HEK293 (cell line): ENCODE data around the gene TRAP1.
A peak's percentile ranks its signal among the peaks of the same experiment; 100 is the strongest.

ENCODE experiments used
- CTCF ChIA-PET: fragments of 350-600 bp; formaldehyde crosslinking; extraction: SDS; loops from one replicate; lab custom pipeline; 2021; ENCODE audit warnings: antibody characterized with exemption; lab: Yijun Ruan, JAX
- POLR2A ChIA-PET: fragments of 300-600 bp; formaldehyde crosslinking; extraction: SDS; loops from one replicate; lab custom pipeline; 2020; ENCODE audit warnings: antibody characterized with exemption, inconsistent platforms; lab: Yijun Ruan, JAX
- H3K27ac ChIP-seq: fragments of 200-500 bp; sonication (Bioruptor generic); 2 replicates; pipeline ENCODE4 v1.5.1; 2014; ENCODE audit warnings: low read depth, low read length, control low read depth, inconsistent platforms; ENCODE audit errors: extremely low read depth
- H3K36me3 ChIP-seq, 2 experiments: fragments of 200-500 bp in 1 of 2; sonication (Bioruptor generic) in 1 of 2; 1 replicate in 1 of 2; 2 replicates in 1 of 2; pipeline ENCODE4 v1.5.1; 2014 to 2017; ENCODE audit warnings: inconsistent platforms in 2 of 2, low read length in 2 of 2; ENCODE audit not compliant: control insufficient read depth in 2 of 2, insufficient read depth in 1 of 2
- H3K4me1 ChIP-seq: fragments of 200-500 bp; sonication (Bioruptor generic); 2 replicates; pipeline ENCODE4 v1.5.1; 2014; ENCODE audit warnings: mild to moderate bottlenecking, low read length, inconsistent platforms; ENCODE audit not compliant: control insufficient read depth, insufficient read depth
- H3K4me3 ChIP-seq: 2 replicates; pipeline ENCODE4 v1.5.1; 2011; ENCODE audit warnings: low read depth, mild to moderate bottlenecking, control low read depth, low read length, moderate library complexity
- H3K9me3 ChIP-seq: fragments of 200-500 bp; sonication (Bioruptor generic); 2 replicates; pipeline ENCODE4 v1.5.1; 2014; ENCODE audit warnings: low read depth, low read length, inconsistent platforms; ENCODE audit not compliant: control insufficient read depth, insufficient read depth
- BCL11A ChIP-seq: fragments of 450-650 bp; formaldehyde crosslinking; IDR thresholded peaks from 2 replicates; pipeline ENCODE4 v1.5.1; 2016; ENCODE audit warnings: low read depth, missing biosample characterization, missing genetic modification characterization
- IKZF3 ChIP-seq: fragments of 450-650 bp; IDR thresholded peaks from 2 replicates; pipeline ENCODE4 v1.5.0; 2018; ENCODE audit warnings: missing biosample characterization, mild to moderate bottlenecking, missing genetic modification characterization, moderate library complexity
- REPIN1 ChIP-seq: fragments of 450-650 bp; formaldehyde crosslinking; IDR thresholded peaks from 2 replicates; pipeline ENCODE4 v1.5.1; 2017; ENCODE audit warnings: missing biosample characterization, missing genetic modification characterization, low read depth
- SP3 ChIP-seq: fragments of 450-650 bp; formaldehyde crosslinking; IDR thresholded peaks from 2 replicates; pipeline ENCODE4 v1.5.1; 2016; ENCODE audit warnings: missing biosample characterization, missing genetic modification characterization
- YY1 ChIP-seq: fragments of 450-650 bp; formaldehyde crosslinking; IDR thresholded peaks from 2 replicates; pipeline ENCODE4 v1.5.1; 2018; ENCODE audit warnings: missing biosample characterization, missing genetic modification characterization
- ZBTB17 ChIP-seq: fragments of 450-650 bp; formaldehyde crosslinking; IDR thresholded peaks from 2 replicates; pipeline ENCODE4 v1.5.1; 2016; ENCODE audit warnings: missing biosample characterization, missing genetic modification characterization
- ZFP41 ChIP-seq: fragments of 450-650 bp; formaldehyde crosslinking; IDR thresholded peaks from 2 replicates; pipeline ENCODE4 v1.5.1; 2016; ENCODE audit warnings: missing biosample characterization, missing genetic modification characterization, borderline replicate concordance
- ZNF121 ChIP-seq: fragments of 450-650 bp; formaldehyde crosslinking; IDR thresholded peaks from 2 replicates; pipeline ENCODE4 v1.5.1; 2016; ENCODE audit warnings: missing biosample characterization, missing genetic modification characterization
- ZNF140 ChIP-seq: fragments of 450-650 bp; formaldehyde crosslinking; IDR thresholded peaks from 2 replicates; pipeline ENCODE4 v1.5.1; 2016; ENCODE audit warnings: missing biosample characterization, missing genetic modification characterization
- ZNF221 ChIP-seq: fragments of 450-650 bp; formaldehyde crosslinking; IDR thresholded peaks from 2 replicates; pipeline ENCODE4 v1.5.1; 2017; ENCODE audit warnings: missing biosample characterization, missing genetic modification characterization, borderline replicate concordance
- ZNF248 ChIP-seq: fragments of 450-650 bp; formaldehyde crosslinking; IDR thresholded peaks from 2 replicates; pipeline ENCODE4 v1.5.1; 2017; ENCODE audit warnings: missing biosample characterization, missing genetic modification characterization
- ZNF274 ChIP-seq, 2 experiments: fragments of 200-500 bp in 1 of 2; fragments of 450-650 bp in 1 of 2; sonication (Bioruptor generic) in 1 of 2; formaldehyde crosslinking in 1 of 2; IDR thresholded peaks; 2 replicates each; pipeline versions ENCODE4 v1.5.1 to v1.6.1; 2014 to 2016; ENCODE audit warnings: borderline replicate concordance in 1 of 2, inconsistent platforms in 1 of 2, low read length in 1 of 2, missing biosample characterization in 1 of 2, missing genetic modification characterization in 1 of 2
- ZNF302 ChIP-seq: fragments of 450-650 bp; formaldehyde crosslinking; IDR thresholded peaks from 2 replicates; pipeline ENCODE4 v1.5.1; 2016; ENCODE audit warnings: missing biosample characterization, missing genetic modification characterization, low read depth
- ZNF341 ChIP-seq: fragments of 450-650 bp; formaldehyde crosslinking; IDR thresholded peaks from 2 replicates; pipeline ENCODE4; 2016; ENCODE audit warnings: low read depth, missing biosample characterization, missing genetic modification characterization
- ZNF354C ChIP-seq: fragments of 450-650 bp; formaldehyde crosslinking; IDR thresholded peaks from 2 replicates; pipeline ENCODE4 v1.5.1; 2016; ENCODE audit warnings: missing biosample characterization, missing genetic modification characterization, low read depth, borderline replicate concordance
- ZNF362 ChIP-seq: fragments of 450-650 bp; formaldehyde crosslinking; IDR thresholded peaks from 2 replicates; pipeline ENCODE4 v1.5.1; 2016; ENCODE audit warnings: missing biosample characterization, missing genetic modification characterization
- ZNF404 ChIP-seq: fragments of 450-650 bp; formaldehyde crosslinking; IDR thresholded peaks from 2 replicates; pipeline ENCODE4 v1.5.1; 2017; ENCODE audit warnings: missing biosample characterization, missing genetic modification characterization
- ZNF501 ChIP-seq: fragments of 450-650 bp; formaldehyde crosslinking; IDR thresholded peaks from 2 replicates; pipeline ENCODE4 v1.5.1; 2016; ENCODE audit warnings: missing biosample characterization, missing genetic modification characterization
- ZNF521 ChIP-seq: fragments of 450-650 bp; formaldehyde crosslinking; IDR thresholded peaks from 2 replicates; pipeline ENCODE4 v1.5.1; 2017; ENCODE audit warnings: missing biosample characterization, mild to moderate bottlenecking, missing genetic modification characterization
- ZNF571 ChIP-seq: fragments of 450-650 bp; formaldehyde crosslinking; IDR thresholded peaks from 2 replicates; pipeline ENCODE4 v1.5.0; 2017; ENCODE audit warnings: missing biosample characterization, missing genetic modification characterization
- ZNF624 ChIP-seq: fragments of 450-650 bp; formaldehyde crosslinking; IDR thresholded peaks from 2 replicates; pipeline ENCODE4 v1.5.1; 2017; ENCODE audit warnings: missing biosample characterization, missing genetic modification characterization
- ZNF768 ChIP-seq: fragments of 450-650 bp; formaldehyde crosslinking; IDR thresholded peaks from 2 replicates; pipeline ENCODE4 v1.5.1; 2018; ENCODE audit warnings: missing biosample characterization, mild to moderate bottlenecking, missing genetic modification characterization
- ZNF785 ChIP-seq: fragments of 450-650 bp; formaldehyde crosslinking; IDR thresholded peaks from 2 replicates; pipeline ENCODE4 v1.5.1; 2016; ENCODE audit warnings: missing biosample characterization, missing genetic modification characterization
- ZNF837 ChIP-seq: fragments of 450-650 bp; formaldehyde crosslinking; IDR thresholded peaks from 2 replicates; pipeline ENCODE4 v1.5.1; 2016; ENCODE audit warnings: missing biosample characterization, missing genetic modification characterization
- ZSCAN30 ChIP-seq: fragments of 450-650 bp; IDR thresholded peaks from 2 replicates; pipeline ENCODE4 v1.5.1; 2018; ENCODE audit warnings: missing biosample characterization, mild to moderate bottlenecking, missing genetic modification characterization, moderate library complexity
- TF ChIP-seq, protein P1 (sequence below): fragments of 450-650 bp; formaldehyde crosslinking; IDR thresholded peaks from 2 replicates; pipeline ENCODE4 v1.5.0; 2017; ENCODE audit warnings: missing biosample characterization, missing genetic modification characterization, borderline replicate concordance
- TF ChIP-seq, protein P2 (sequence below): fragments of 450-650 bp; formaldehyde crosslinking; optimal IDR thresholded peaks from 2 replicates; pipeline ENCODE3; 2016; ENCODE audit warnings: missing biosample characterization, mild to moderate bottlenecking, missing genetic modification characterization
- TF ChIP-seq, protein P3 (sequence below): fragments of 450-650 bp; formaldehyde crosslinking; IDR thresholded peaks from 2 replicates; pipeline ENCODE4 v1.5.1; 2016; ENCODE audit warnings: missing biosample characterization, missing genetic modification characterization
- TF ChIP-seq, protein P4 (sequence below): fragments of 450-650 bp; formaldehyde crosslinking; IDR thresholded peaks from 2 replicates; pipeline ENCODE4 v1.5.1; 2016; ENCODE audit warnings: missing biosample characterization, missing genetic modification characterization

TRAP1 gene

GRCh38 chr16:3690980-3691720, 26.2 kb downstream of the TRAP1 start:
- no peaks in the 10 kb centered on the region for H3K4me1 ChIP-seq
- no peak overlapping the region for H3K4me3 ChIP-seq
- TF ChIP-seq ZNF221 (no peak), ZNF624 (no peak), YY1 (tag by site-specific recombination) (no peak), ZNF354C (tag by site-specific recombination) (no peak), ZNF341 (tag by site-specific recombination) (no peak), ZNF404 (no peak), ZNF274 (IDR thresholded peaks at IDR 0.05; ENCODE audit: low read length) (no peak), ZNF274 (tag by site-specific recombination; IDR thresholded peaks at IDR 0.05; ENCODE audit: borderline replicate concordance) (no peak)
- TF ChIP-seq, protein P1, sequence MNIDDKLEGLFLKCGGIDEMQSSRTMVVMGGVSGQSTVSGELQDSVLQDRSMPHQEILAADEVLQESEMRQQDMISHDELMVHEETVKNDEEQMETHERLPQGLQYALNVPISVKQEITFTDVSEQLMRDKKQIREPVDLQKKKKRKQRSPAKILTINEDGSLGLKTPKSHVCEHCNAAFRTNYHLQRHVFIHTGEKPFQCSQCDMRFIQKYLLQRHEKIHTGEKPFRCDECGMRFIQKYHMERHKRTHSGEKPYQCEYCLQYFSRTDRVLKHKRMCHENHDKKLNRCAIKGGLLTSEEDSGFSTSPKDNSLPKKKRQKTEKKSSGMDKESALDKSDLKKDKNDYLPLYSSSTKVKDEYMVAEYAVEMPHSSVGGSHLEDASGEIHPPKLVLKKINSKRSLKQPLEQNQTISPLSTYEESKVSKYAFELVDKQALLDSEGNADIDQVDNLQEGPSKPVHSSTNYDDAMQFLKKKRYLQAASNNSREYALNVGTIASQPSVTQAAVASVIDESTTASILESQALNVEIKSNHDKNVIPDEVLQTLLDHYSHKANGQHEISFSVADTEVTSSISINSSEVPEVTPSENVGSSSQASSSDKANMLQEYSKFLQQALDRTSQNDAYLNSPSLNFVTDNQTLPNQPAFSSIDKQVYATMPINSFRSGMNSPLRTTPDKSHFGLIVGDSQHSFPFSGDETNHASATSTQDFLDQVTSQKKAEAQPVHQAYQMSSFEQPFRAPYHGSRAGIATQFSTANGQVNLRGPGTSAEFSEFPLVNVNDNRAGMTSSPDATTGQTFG (tag by site-specific recombination): no peak
- TF ChIP-seq, protein P2, sequence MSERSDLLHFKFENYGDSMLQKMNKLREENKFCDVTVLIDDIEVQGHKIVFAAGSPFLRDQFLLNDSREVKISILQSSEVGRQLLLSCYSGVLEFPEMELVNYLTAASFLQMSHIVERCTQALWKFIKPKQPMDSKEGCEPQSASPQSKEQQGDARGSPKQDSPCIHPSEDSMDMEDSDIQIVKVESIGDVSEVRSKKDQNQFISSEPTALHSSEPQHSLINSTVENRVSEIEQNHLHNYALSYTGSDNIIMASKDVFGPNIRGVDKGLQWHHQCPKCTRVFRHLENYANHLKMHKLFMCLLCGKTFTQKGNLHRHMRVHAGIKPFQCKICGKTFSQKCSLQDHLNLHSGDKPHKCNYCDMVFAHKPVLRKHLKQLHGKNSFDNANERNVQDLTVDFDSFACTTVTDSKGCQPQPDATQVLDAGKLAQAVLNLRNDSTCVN (tag by site-specific recombination): no peak
- ChIA-PET POLR2A (interaction anchor here (0.5 to 1.6 kb wide), 2 partner anchors 9 to 26 kb away, joined by 3 read pairs; partner anchors contain the start of gene TRAP1), CTCF (interaction anchor here (0.6 to 2.5 kb wide), 16 partner anchors 9 to 563 kb away, joined by 3 to 27 read pairs (median 4); no protein-coding TSS in a partner anchor)
- no peak overlapping the region for H3K27ac ChIP-seq
- peaks cover 23 to 48% of the 10 kb centered on the region in 2 experiments; a peak in 2 of 3 replicates for H3K36me3 ChIP-seq
- H3K9me3 ChIP-seq: no peaks in the 10 kb centered on the region

DNA sequence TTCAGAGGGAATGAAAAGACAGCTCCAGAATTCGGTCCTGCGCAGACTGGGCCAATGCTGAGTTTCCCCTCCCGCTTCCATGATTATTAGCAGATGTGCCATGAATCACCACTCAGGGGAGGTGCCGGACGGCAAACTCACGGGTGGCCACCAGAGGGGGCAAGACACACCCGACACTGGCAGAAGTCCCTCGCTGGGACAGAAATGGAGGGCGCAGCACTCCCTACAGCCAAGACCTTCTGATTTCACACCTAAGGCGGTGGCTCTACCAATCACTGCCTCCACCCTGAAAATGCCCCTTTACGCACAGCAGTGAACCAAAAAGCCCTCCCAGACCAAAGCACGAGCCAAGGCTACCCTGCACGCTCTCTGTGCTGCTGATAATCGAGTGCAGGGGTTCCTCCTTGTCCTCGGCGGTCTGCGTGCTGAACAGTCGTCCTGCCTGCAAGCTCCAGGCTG, 26.8 kb downstream of the TRAP1 start:
- no peak overlapping the region for H3K27ac ChIP-seq
- ChIA-PET CTCF (interaction anchor here (0.6 to 2.5 kb wide), 16 partner anchors 9 to 563 kb away, joined by 3 to 27 read pairs (median 4); no protein-coding TSS in a partner anchor), POLR2A (interaction anchor here (1.6 kb wide), 1 partner anchor 27 kb away, joined by 3 read pairs; the partner anchor contains the start of gene TRAP1)
- TF ChIP-seq REPIN1 (tag by site-specific recombination) (no peak), ZNF121 (tag by site-specific recombination) (no peak), ZNF768 (no peak), ZNF571 (tag by site-specific recombination) (no peak), ZNF302 (no peak), ZNF362 (tag by site-specific recombination) (no peak), ZFP41 (tag by site-specific recombination) (no peak), ZNF785 (tag by site-specific recombination) (no peak), ZNF837 (tag by site-specific recombination) (no peak), SP3 (tag by site-specific recombination) (no peak), ZSCAN30 (0 out of 2 replicates have a peak, but pooled peaks have one; percentile 38), ZNF521 (tag by site-specific recombination) (no peak), BCL11A (tag by site-specific recombination) (no peak), ZNF248 (tag by site-specific recombination) (no peak), ZNF501 (tag by site-specific recombination) (no peak), ZNF140 (tag by site-specific recombination) (no peak), IKZF3 (0 out of 2 replicates have a peak, but pooled peaks have one; percentile 11), ZBTB17 (tag by site-specific recombination) (peak; percentile 57)
- TF ChIP-seq, protein P3, sequence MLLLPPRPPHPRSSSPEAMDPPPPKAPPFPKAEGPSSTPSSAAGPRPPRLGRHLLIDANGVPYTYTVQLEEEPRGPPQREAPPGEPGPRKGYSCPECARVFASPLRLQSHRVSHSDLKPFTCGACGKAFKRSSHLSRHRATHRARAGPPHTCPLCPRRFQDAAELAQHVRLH: no peak
- TF ChIP-seq, protein P4, sequence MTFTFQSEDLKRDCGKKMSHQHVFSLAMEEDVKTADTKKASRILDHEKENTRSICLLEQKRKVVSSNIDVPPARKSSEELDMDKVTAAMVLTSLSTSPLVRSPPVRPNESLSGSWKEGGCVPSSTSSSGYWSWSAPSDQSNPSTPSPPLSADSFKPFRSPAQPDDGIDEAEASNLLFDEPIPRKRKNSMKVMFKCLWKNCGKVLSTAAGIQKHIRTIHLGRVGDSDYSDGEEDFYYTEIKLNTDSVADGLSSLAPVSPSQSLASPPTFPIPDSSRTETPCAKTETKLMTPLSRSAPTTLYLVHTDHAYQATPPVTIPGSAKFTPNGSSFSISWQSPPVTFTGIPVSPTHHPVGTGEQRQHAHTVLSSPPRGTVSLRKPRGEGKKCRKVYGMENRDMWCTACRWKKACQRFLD (tag by site-specific recombination): no peak

More for the DNA sequence above, 26.8 kb downstream of the TRAP1 start:
- no peak overlapping the region for H3K4me3 ChIP-seq
- H3K9me3 ChIP-seq: no peaks in the 10 kb centered on the region
- H3K36me3 ChIP-seq: peaks cover 25 to 55% of the 10 kb centered on the region in 2 experiments; a peak in 2 of 3 replicates
- H3K4me1 ChIP-seq: no peaks in the 10 kb centered on the region
